Measurements from ENCODE around the gene PLEKHD1.
"Not testable (repeated sequence)": the region's sequence is repeated elsewhere in the genome, so short reads cannot be mapped to it uniquely, and the experiment has no call there.

The PLEKHD1 gene

DNA sequence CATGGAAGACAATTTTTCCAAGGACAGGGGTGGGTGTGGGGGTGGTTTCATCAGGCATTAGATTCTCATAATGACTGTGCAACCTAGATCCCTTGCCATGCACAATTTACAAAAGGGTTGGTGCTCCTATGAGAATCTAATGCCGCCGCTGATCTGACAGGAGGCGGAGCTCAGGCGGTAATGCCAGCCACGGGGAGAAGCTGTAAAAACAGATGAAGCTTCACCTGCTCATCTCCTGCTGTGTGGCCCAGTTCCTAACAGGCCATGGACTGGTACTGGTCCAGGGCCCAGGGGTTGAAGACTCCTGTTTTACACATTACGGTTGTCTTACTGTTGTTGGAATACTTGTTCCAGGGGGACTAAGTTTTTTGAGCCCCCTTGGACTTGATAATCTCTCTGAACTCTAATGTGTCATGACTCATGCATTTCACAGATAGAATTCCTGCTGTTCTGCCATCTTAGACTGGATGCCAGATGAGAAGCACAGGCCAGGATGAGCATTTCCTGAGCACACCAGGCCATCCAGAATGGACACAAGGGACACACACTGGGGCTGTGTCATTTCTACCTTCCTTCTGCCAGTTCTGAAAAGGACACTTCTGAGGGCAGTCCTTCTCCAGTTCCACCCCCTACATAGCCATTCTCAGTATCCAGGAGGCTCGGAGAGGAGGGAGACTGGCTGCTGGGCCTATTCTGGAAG lies 5.8 kb downstream of the PLEKHD1 start:
- H3K4me3 Mint-ChIP-seq, result no peak overlapping the region
- DNase-seq (ENCODE audit: low spot score in 2 of 2), result no peak
- H3K36me3 Mint-ChIP-seq, result no peaks in the 10 kb centered on the region
- H3K27me3 Mint-ChIP-seq, result peaks cover 15% of the 10 kb centered on the region
- no peak for ATAC-seq (ENCODE audit: low read depth)
- no peaks in the 10 kb centered on the region for H3K4me1 Mint-ChIP-seq
- no peaks in the 10 kb centered on the region for H3K9me3 Mint-ChIP-seq
- H3K27ac Mint-ChIP-seq, result no peak overlapping the region

DNA sequence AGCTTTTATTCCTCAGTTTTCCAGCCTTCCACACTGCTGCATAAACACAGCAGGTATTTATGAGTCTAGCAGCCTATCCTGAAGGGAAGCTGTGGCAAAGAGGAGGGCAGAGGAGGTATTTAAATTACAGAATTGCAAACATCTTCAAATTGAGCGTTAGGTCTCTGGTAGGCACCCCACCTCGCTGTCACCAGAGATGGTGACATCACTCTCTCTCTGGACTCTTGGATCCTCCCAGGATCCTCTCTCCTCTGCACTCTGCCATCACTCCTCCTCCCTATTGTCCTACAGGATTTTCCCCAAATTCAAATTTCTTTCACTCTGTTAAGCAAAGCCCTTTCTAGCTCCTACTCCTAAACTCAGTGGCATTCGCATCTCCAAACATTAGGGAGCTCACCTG lies 6.7 kb downstream of the PLEKHD1 start:
- no peak for DNase-seq (ENCODE audit: low spot score in 2 of 2)
- Mint-ChIP-seq H3K27me3 (peaks cover 16% of the 10 kb centered on the region), H3K36me3 (peaks cover 1% of the 10 kb centered on the region), H3K9me3 (no peaks in the 10 kb centered on the region), H3K4me1 (no peaks in the 10 kb centered on the region), H3K4me3 (no peak overlapping the region), H3K27ac (no peak overlapping the region)
- ATAC-seq (ENCODE audit: low read depth), result no peak

DNA sequence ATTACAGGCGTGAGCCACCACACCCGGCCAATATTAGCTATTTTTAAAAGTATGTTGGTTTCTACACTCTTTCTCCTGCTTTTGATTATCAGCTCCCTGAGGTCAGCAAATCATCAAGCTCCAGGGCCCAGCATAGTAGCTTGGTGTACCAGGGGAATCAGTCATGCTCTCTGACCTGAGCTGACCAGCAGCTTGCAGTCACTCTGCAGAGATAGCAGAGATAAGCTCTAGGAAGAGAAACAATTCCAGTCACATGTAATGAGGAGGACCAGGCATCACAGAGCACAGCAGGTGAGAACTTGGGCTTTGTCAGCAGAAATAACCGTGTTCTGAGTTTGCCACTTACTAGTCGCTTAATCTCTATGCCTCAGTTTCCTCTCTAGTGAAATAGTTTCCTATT lies 8.5 kb downstream of the PLEKHD1 start:
- DNase-seq (ENCODE audit: low spot score in 2 of 2) (no peak), ATAC-seq (ENCODE audit: low read depth) (no peak)
- no peak overlapping the region for H3K27ac Mint-ChIP-seq
- no peak overlapping the region for H3K4me3 Mint-ChIP-seq
- H3K36me3 Mint-ChIP-seq, result peaks cover 1% of the 10 kb centered on the region
- peaks cover 13% of the 10 kb centered on the region for H3K27me3 Mint-ChIP-seq
- H3K4me1 Mint-ChIP-seq, result no peaks in the 10 kb centered on the region
- no peaks in the 10 kb centered on the region for H3K9me3 Mint-ChIP-seq

DNA sequence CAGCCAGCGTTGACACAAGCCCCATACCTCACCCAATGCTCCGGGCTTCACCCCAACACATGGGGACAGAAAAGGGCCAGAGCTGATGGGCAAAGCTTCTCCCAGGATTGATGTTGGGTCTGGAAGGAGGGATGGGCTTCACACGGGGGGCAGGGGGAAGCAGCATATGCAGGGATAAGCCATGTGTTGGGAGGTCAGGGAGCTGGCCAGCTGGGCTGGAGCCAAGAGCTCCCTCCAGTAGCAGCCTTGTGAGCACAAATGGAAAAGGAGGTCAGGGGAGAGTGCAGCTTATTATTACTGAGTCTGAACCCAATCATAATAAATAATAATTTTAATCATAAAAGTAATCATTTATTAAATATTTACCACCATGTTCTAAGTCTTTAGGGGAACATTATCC lies 9.3 kb downstream of the PLEKHD1 start:
- Mint-ChIP-seq H3K27me3 (peaks cover 13% of the 10 kb centered on the region), H3K4me1 (no peaks in the 10 kb centered on the region), H3K36me3 (peaks cover 3% of the 10 kb centered on the region), H3K9me3 (no peaks in the 10 kb centered on the region), H3K27ac (no peak overlapping the region), H3K4me3 (no peak overlapping the region)
- ATAC-seq (ENCODE audit: low read depth), result no peak
- DNase-seq (ENCODE audit: low spot score in 2 of 2), result no peak

DNA sequence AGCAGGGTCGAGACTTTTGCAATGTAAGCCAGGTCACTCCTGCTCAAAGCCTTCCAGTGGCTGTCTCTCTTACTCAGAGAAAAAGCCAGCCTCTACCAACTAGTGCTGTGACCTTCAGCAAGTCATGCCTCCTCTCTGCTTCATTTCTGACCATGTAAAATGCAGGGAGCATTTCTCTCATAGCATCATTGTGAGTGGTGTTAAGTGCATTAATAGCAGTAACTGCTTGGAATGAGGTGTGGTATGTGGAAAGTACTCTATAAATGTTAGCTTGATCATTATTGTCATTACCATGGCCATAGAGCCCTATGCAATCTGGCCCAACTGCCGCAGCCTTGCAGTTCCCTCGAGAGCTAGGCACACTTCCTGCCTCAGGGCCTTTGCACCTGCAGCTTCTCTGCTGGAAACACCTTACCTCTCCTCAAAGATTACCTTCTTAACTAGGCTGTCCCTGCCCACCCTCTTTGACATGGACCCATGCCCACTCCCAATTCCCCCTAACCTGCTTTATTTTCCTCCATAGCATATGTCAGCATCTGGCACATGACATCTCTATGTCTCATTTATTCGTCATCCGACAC lies 10.9 kb downstream of the PLEKHD1 start:
- Mint-ChIP-seq H3K27me3 (peaks cover 12% of the 10 kb centered on the region), H3K4me1 (no peaks in the 10 kb centered on the region), H3K27ac (no peak overlapping the region), H3K4me3 (no peak overlapping the region), H3K9me3 (no peaks in the 10 kb centered on the region), H3K36me3 (peaks cover 3% of the 10 kb centered on the region)
- no peak for ATAC-seq (ENCODE audit: low read depth)
- DNase-seq (ENCODE audit: low spot score in 2 of 2), result no peak

DNA sequence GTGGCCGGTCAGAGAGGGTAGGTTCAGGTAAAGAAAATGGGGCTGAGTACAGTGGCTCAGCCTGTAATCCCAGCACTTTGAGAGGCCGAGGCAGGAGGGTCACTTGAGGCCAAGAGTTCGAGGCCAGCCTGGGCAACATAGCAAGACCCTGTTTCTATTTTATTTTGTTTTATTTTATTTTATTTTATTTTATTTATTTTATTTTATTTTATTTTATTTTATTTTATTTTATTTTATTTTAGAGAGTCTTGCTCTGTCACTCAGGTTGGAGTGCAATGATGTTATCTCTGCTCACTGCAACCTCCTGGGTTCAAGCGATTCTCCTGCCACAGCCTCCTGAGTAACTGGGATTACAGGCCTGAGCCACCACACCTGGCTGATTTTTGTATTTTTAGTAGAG lies 13.3 kb downstream of the PLEKHD1 start:
- not testable (repeated sequence) for ATAC-seq (ENCODE audit: low read depth); H3K9me3 Mint-ChIP-seq; H3K4me3 Mint-ChIP-seq; H3K27ac Mint-ChIP-seq; H3K4me1 Mint-ChIP-seq; H3K36me3 Mint-ChIP-seq; DNase-seq (ENCODE audit: low spot score in 2 of 2)
- peaks cover 12% of the 10 kb centered on the region for H3K27me3 Mint-ChIP-seq

DNA sequence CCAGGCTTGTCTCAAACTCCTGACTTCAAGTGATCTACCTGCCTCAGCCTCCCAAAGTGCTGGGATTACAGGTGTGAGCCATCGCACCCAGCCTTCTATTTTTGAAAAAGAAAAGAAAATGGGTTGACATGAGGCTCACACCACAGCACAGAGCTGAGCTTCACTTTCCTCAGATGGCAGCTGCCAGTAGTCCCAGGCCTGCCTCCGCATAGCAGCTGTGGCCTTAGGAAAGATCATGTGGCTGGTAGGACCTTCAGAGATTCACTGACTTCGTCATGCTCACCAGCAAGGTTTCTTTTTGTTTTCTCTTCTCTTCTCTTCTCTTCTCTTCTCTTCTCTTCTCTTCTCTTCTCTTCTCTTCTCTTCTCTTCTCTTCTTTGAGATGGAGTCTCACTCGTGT lies 13.8 kb downstream of the PLEKHD1 start:
- not testable (repeated sequence) for DNase-seq (ENCODE audit: low spot score in 2 of 2); H3K9me3 Mint-ChIP-seq; H3K4me3 Mint-ChIP-seq; H3K4me1 Mint-ChIP-seq; H3K27ac Mint-ChIP-seq; H3K36me3 Mint-ChIP-seq; ATAC-seq (ENCODE audit: low read depth)
- H3K27me3 Mint-ChIP-seq, result peaks cover 12% of the 10 kb centered on the region

DNA sequence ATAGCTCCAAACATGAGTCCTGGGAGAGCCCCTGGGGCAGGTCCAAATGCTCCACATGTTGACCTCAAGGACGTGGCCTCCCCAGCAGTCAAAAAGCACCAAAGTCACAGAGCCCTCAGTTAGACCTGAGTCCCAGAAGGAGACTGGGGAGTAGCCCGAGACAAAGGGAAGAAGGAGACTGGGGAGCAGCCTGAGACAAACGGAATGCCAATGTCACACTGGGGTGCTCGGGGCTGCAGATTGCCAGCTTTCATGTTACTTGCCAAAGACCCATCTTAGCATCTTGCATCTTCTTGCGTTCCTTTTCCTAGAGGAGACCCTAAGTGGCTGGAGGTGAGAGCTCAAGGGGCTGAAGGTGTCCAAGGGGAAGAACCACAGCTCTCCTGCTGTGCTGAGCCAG lies 14.9 kb downstream of the PLEKHD1 start:
- H3K27me3 Mint-ChIP-seq, result peaks cover 12% of the 10 kb centered on the region
- ATAC-seq (ENCODE audit: low read depth), result no peak
- no peak for DNase-seq (ENCODE audit: low spot score in 2 of 2)
- no peak overlapping the region for H3K4me3 Mint-ChIP-seq
- no peaks in the 10 kb centered on the region for H3K4me1 Mint-ChIP-seq
- no peak overlapping the region for H3K27ac Mint-ChIP-seq
- no peaks in the 10 kb centered on the region for H3K9me3 Mint-ChIP-seq
- peaks cover 3% of the 10 kb centered on the region for H3K36me3 Mint-ChIP-seq

DNA sequence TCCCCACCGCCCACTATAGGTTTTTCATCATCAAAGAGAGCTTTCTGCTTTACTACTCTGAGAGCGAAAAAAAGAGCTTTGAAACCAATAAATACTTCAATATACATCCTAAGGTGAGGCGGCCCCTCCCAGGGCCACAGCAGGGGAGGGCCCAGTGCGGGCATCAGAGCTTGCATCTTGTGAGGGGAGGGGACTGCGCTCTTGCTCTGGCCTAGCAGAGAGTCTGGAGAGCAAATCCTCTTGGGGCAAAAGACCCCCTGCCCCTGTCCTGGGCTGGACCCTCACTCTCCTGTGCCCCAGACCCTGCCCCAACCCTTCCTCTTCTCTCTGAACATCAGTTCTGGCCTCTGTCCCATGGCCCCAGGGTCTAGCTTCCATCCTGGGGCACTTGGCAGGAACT lies 15.6 kb downstream of the PLEKHD1 start:
- DNase-seq (ENCODE audit: low spot score in 2 of 2) (no peak), ATAC-seq (ENCODE audit: low read depth) (no peak)
- Mint-ChIP-seq H3K4me3 (no peak overlapping the region), H3K36me3 (peaks cover 3% of the 10 kb centered on the region), H3K27ac (no peak overlapping the region), H3K9me3 (no peaks in the 10 kb centered on the region), H3K27me3 (peaks cover 9% of the 10 kb centered on the region), H3K4me1 (no peaks in the 10 kb centered on the region)

DNA sequence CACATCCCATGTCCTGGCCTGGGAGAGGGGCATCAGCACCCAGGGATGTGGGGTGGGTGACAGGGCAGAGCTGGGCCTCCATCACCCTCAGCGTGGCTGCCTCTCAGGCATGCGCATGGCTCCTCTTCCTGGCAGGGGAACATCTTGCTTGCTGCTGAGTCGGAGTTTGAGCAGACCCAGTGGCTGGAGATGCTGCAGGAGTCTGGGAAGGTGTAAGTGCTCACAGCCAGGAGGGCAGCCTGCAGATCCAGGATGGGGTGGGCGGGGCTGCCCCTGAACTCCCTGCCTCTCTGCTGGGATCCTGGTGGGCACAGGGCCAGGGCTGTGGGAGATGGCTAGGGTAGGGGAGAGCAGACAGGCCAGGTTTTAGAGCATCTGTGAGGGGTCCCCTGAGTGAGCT lies 16.2 kb downstream of the PLEKHD1 start:
- no peak overlapping the region for H3K27ac Mint-ChIP-seq
- H3K4me1 Mint-ChIP-seq, result no peaks in the 10 kb centered on the region
- DNase-seq (ENCODE audit: low spot score in 2 of 2), result no peak
- no peaks in the 10 kb centered on the region for H3K9me3 Mint-ChIP-seq
- H3K36me3 Mint-ChIP-seq, result peaks cover 3% of the 10 kb centered on the region
- ATAC-seq (ENCODE audit: low read depth), result no peak
- no peak overlapping the region for H3K4me3 Mint-ChIP-seq
- H3K27me3 Mint-ChIP-seq, result peaks cover 3% of the 10 kb centered on the region

DNA sequence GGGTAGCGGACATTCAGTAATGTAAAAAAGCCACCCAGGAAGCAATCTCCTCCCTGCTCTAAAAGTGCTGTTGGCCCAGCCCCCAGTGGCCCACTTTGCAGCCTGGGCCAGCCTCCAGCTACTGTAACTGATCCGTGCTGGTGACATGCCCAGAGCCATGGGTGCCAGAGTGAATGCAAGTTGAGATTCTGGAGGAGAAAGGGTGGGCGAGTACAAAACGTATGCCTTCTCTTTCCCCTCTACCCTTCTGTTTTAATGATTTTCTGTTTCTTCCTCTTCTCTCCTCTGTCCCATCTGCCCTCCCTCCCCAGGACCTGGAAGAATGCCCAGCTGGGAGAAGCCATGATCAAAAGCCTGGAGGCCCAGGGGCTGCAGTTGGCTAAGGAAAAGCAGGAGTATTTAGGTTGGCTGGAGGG lies 16.9 kb downstream of the PLEKHD1 start:
- peaks cover 2% of the 10 kb centered on the region for H3K36me3 Mint-ChIP-seq
- H3K4me1 Mint-ChIP-seq, result no peaks in the 10 kb centered on the region
- H3K9me3 Mint-ChIP-seq, result no peaks in the 10 kb centered on the region
- no peak for DNase-seq (ENCODE audit: low spot score in 2 of 2)
- H3K4me3 Mint-ChIP-seq, result no peak overlapping the region
- no peak for ATAC-seq (ENCODE audit: low read depth)
- peaks cover 1% of the 10 kb centered on the region for H3K27me3 Mint-ChIP-seq
- H3K27ac Mint-ChIP-seq, result peak overlapping the region; percentile 35

DNA sequence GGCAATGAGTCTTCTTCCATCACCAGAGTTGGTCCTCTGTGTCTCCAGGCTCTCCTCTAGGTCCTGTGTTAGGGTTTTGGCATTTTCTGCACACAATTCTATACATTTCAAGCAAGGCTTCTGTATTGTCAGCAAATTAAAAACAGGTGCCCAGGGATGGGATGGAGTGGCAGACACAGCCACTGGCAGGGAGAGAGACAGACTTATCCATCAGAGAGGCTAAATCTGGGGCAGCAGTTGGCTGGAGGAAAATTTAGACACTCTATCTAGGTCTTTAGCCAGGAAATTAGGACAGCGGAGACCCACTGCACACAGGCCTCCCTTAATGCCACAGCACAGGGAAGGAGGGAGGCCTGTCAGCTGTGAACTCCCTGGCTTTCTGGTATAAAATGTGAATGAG lies 20.2 kb downstream of the PLEKHD1 start:
- DNase-seq (ENCODE audit: low spot score in 2 of 2), result no peak
- no peaks in the 10 kb centered on the region for H3K27me3 Mint-ChIP-seq
- H3K4me1 Mint-ChIP-seq, result no peaks in the 10 kb centered on the region
- H3K27ac Mint-ChIP-seq, result no peak overlapping the region
- H3K4me3 Mint-ChIP-seq, result no peak overlapping the region
- no peaks in the 10 kb centered on the region for H3K9me3 Mint-ChIP-seq
- no peaks in the 10 kb centered on the region for H3K36me3 Mint-ChIP-seq
- ATAC-seq (ENCODE audit: low read depth), result no peak

DNA sequence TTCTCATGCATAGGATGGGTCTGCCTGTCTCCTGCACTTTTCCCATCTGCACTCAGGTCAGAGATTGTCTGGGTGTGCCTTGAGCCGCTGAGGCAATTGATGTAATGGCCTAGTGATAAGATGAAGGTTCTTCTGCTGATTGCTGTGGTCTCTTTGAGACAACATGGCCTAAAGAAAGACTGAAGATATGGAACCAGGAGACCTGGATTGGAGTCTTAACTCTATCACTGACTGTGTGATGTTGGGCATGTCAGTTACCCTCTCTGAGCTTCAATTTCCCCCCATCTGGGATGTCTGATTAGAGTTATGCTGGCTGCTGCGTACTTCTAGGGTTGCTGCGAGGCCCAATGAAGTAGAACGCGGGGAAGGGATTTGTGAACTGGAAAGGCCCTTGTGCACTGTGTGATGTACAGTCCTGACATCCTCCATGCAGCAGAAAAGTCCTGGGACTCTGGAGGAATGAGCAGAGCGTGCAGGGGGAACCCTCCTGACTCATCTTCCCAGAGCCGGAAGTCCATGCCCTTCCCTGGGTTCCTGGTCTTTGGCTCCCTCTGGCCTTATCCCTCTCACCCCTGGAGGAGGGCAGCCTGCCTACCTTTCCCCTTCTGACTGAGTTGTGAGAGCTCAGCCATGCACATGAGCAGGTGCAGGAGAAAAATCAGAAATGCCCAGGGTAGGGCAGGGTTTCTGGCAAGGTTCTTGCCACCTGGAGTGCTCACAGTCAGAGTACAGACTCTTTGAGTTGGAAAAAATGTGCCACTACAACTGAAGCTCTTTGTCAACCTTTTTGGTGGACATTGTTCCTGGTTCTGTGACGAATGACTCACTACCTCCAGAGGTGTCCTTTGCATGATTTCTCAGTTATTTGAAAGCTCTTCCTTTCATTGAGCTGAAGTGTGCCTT lies 21.1 kb downstream of the PLEKHD1 start:
- no peak for DNase-seq (ENCODE audit: low spot score in 2 of 2)
- Mint-ChIP-seq H3K4me3 (no peak overlapping the region), H3K4me1 (no peaks in the 10 kb centered on the region), H3K9me3 (no peaks in the 10 kb centered on the region), H3K27me3 (no peaks in the 10 kb centered on the region), H3K27ac (no peak overlapping the region), H3K36me3 (no peaks in the 10 kb centered on the region)
- ATAC-seq (ENCODE audit: low read depth), result no peak

DNA sequence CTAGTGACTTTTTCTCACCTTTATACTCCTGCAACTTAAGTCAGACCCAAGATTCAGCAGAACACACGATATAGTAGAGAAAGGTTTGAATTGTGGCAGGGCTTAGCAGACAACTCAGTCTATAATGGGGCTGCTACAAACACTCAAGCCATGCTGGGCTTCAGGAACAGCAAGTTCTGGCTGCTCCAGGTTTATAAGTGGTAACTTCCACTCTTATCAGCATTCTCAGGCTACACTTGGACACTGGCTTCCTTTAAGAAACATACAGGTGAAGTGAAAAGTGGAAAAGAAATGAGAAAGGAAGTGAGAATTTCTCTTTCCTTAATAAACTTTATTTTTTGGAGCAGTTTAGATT lies 21.7 kb downstream of the PLEKHD1 start:
- Mint-ChIP-seq H3K4me3 (no peak overlapping the region), H3K9me3 (no peaks in the 10 kb centered on the region), H3K36me3 (no peaks in the 10 kb centered on the region), H3K4me1 (no peaks in the 10 kb centered on the region), H3K27ac (no peak overlapping the region), H3K27me3 (no peaks in the 10 kb centered on the region)
- DNase-seq (ENCODE audit: low spot score in 2 of 2), result no peak
- no peak for ATAC-seq (ENCODE audit: low read depth)

Data from memory B cell (primary cell).